ENCODE data around the gene TJP1.
"Not testable (repeated sequence)": the region's sequence is repeated elsewhere in the genome, so short reads cannot be mapped to it uniquely, and the experiment has no call there.

TJP1 gene

GRCh38 chr15:29696950-29697738 is 125.1 kb downstream of the TJP1 start:
- no peak for DNase-seq

DNA sequence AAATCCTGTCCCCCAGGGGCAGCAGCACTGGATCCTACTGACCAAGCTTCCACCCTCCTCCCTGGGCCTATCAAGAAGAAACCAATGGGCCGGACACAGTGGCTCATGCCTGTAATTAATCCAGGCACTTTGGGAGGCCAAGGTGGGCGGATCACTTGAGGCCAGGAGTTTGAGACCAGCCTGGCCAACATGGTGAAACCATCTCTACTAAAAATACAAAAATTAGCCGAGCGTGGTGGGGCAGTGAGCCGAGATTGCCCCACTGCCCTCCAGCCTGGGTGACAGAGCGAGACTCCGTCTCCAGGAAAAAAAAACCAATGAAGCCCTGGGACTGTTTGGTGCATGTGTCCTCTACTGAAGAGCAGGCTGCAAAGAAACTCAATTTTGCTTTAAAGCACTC is 125.8 kb downstream of the TJP1 start:
- not testable (repeated sequence) for DNase-seq

DNA sequence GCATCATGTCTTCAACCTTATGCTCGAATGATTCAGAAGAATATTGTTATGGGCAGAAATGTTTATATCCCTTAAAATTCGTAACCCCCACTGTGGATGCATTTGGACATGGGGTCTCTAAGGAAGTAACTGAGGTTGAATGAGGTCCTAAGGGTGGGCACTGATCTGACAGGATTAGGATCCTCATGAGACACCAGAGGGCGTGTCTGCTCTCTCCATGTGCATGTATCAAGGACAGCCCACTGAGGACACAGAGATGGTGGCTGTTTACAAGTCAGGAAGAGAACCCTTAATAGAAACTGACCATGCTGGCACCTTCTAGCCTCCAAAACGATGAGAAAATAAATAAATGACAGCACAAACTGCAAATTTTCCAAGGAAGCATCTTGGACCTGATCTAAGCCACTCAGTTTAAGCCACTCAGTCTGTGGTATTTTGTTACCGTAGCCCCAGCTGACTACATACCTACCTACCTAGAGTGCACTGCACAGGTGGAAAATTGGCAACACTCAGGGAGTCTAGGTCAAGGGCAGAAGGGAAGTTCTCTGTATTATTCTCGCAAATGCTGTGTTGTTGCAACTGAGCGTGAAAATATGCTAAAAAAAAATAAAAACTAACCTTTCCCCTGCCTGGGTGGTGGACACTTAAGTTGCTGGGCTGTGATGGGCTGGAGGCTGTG is 126.6 kb downstream of the TJP1 start:
- DNase-seq, result no peak

GRCh38 chr15:29693225-29693624 is 129.0 kb downstream of the TJP1 start:
- no peak for DNase-seq

DNA sequence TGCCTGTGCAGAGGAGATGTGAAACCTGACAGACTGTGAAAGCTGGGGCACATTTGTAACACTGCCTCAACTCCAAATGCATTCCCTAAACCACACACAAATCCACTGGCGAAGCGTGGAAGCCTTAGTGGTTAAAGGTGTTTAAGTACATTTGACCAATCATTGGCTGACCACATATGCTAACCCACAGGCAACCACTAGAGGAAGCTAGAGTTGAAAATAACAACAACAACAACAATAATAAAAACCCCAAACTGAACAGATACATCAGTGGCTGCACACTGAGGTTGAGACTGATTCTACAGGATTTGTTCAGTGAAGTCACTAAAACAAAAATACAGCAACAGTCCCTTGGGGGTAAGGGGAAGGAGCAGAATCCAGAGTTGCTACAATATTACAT is 129.7 kb downstream of the TJP1 start:
- no peak for DNase-seq

GRCh38 chr15:29690765-29691475 is 131.3 kb downstream of the TJP1 start:
- DNase-seq, result no peak

DNA sequence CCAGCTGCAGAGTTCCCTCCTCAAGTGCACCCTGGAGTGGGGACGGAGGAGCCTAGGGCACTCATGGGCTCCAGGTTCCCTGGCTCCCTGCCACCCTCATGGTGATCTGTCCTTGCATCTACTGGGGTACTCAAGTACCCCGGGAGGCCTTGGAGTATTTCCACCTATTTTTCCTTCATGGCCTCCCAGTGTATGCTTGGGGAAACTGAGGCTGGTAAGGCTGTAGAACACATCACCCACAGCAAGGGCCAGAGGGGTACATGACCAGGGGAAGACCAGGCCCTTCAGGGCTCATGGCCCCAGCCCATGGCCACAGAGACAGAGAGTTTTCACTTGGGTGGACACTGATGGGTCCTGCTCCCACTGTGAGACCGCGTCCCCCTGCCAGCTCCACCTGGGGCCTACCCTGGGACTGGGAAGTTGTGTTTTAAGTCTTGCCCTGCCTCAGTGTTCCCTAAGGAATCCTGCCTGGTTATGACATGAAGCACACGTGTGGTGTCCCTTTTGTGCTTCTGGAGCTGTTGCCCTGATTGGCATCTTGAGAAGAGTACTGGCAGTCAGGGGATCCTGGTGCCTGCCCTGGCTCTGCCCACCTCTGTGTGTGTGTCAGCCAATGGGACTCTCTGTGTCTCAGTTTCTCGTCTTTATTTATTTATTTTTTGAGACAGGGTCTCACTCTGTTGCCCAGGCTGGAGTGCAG is 132.8 kb downstream of the TJP1 start:
- DNase-seq, result no peak

- no peak for DNase-seq
Observed at GRCh38 chr15:29688506-29689286, 133.6 kb downstream of the TJP1 start.

DNA sequence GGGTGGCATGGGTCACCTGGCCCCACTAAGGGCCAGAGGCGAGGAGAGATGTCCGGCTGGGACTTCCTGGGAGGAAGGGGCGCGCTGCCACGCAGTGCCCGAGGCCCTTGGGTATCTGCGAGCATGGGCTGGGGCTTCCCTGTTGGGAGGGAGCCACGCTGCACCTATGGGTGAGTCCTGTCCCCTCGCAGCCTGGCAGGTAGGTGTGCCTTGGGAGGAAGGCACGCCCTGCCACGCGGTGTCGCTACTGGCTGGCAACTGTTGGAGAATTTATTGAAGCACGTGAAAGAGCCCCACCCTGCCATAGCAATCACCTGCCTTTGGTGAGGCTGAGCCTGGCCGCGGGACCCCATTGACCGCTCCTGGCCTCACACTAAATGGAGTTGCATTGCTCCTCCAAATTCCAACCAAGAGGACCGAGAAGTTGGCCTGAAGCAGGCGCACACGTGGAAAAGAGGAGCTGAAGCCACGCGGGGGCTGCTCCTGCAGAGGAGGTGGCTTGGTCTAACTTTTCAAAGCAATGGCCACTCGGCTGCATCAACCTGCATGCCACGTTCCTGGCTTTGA is 134.2 kb downstream of the TJP1 start:
- DNase-seq, result no peak

- DNase-seq, result no peak
Observed at GRCh38 chr15:29687204-29687815, 135.0 kb downstream of the TJP1 start.

DNA sequence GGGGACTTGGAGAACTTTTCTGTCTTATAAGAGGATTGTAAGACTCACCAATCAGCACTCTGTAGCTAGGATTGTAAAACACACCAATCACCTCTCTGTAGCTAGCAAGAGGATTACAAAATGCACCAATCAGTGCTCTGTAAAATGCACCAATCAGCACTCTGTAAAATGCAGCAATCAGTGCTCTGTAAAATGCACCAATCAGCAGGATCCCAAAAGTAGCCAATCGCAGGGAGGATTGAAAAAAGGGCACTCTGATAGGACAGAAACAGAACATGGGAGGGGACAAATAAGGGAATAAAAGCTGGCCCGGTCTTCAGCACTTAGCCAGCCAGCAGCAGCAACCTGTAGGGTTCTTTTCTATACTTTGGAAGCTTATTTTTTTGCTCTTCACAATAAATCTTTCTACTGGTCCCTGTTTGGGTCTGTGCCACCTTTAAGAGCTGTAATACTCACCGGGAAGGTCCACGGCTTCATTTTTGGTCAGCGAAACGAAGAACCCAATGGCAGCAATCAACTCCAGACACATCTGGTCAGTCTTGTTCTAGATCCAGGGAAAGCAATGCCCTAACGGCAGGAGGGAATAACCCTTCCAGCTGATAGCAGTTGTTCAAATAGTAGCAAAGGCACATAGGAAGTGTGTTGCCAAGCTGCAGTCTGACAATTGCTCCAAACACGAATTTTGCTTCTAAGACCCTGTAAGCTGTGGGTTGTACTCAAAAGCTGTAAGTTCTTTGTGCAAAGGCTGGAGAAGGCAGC is 135.6 kb downstream of the TJP1 start:
- no peak for DNase-seq

DNA sequence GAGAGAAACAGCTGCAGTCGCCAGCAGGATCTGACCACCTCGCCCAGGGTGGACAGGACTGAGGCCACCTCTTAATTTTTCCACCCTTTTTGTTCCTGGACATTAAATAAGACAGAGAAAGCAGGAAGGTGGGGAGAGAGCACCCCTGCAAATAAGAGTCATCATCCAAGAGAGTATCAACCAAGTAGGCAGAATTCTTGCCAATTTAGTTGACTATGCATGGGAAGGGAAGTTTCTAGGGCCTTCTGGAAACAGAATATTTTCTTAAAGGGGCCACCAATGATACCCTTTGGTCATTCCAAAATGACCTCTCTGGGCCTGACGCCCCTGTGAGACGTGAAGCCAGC is 136.2 kb downstream of the TJP1 start:
- no peak for DNase-seq

DNA sequence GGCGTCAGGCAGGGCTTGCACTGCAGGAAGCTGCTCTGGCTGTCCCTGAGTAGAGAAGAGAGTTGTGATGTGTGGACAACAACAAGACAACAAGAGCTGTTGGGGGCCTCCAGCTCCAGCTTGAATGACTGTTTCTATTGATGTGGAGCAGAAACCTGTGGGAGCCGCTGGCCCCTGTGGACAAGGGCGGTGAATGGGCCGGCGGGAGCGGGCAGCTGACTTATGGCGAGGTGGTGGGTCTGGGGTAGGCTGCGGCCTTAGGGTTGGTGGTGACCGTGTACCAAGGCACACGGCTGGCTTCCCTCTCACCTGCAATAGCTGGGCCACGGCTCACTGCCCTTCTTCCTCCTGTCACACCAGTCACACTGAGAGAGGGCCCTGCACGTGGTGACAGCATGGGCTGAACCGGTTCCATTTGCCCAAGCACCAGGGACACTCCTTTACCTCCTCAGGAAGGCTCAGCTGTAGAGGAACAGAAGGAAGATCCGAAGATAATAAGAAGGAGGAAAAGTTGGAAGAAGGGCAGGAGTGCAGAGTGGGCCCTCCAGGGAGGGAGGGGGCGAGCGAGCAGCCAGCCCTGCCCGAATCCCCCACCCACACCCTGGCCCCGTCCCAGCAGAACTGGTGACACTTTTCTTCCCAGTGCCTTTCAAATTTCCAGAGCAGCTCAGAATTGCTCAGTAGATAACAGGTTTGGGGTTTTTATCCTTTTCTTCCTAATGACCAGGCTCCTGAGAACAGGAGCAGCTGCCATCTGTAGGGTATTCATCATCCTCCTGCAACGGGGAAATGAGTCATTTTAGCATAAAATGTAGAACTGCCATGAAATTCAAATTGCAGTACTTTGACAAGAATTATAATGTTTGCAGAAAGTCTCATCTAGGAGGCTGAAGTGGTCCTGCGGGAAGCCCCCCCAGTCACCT is 136.9 kb downstream of the TJP1 start:
- no peak for DNase-seq

- no peak for DNase-seq
Observed at GRCh38 chr15:29682781-29683180, 139.5 kb downstream of the TJP1 start.

DNA sequence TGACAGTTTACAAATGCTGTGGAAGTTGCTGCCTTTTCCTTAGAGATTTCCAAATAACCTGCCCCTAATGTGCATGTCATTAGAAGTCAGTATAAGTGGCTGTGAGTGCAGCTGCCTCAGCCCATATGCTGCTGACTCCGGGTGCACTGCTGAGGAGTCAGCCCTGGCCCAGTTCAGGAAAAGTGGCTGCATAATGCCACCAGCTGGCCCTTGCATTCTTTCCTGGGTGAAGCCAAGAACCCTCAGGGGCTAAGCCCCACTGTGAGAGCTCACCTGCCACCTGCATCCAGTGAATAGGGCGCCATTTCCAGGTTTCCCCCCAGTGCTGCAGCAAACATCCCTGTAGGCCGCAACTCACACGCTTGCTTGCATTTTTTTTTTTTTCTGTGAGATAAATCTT is 139.9 kb downstream of the TJP1 start:
- no peak for DNase-seq

DNA sequence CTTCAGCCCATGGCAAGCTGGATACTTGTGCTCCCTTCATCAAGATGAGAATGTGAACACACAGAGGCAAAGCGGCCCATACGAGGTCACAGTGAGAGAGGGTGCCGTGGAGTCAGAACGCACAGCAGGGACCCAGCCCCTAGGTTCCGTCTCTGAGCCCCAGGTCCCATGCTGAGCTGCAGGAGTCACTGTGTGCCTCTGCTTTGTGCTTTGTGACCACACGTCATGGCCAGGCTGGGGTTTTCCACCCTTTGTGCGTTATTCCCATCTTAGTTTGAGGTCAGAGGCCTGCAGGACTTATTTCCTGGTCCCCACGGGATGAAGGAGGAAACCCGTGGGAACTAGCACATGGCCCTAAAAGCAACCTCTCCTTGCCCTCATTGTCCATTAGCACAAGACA is 140.3 kb downstream of the TJP1 start:
- no peak for DNase-seq

GRCh38 chr15:29681166-29681845 is 141.0 kb downstream of the TJP1 start:
- no peak for DNase-seq

DNA sequence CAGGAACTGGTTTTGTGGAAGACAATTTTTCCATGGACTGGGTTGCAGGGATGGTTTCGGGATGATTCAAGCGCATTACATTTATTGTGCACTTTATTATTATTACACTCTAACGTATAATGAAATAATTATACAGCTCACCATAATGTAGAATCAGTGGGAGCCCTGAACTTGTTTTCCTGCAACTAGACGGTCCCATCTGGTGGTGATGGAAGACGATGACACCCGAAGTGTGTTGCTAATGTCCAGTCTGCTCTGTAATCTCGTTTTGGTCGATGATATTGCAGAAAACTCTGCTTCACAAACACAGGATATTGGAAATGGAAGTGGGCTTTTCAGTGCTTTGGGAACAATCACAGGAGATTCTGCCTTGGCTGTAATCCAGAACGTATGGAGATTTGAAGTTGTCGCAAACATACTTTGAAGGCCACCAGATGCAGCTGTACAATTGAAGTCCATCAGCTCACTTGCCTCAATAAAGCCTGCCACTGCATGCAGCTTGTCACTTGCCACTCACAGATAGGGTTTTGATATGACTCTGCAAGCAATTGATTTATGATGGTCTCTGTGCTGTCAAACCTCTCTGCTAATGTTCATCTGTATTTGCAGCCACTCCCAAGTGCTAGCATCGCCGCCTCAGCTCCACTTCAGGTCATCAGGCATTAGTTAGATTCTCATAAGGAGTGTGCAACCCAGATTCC is 141.7 kb downstream of the TJP1 start:
- no peak for DNase-seq
